Osteocyte (in vitro differentiated cells): Measurements from ENCODE around the gene FOXO6. TPM values are rescaled to one million over a fixed set of nuclear protein-coding genes. Genes with fewer than 3 reads are reported as not detected.

Experiments used
- DNase-seq: peaks from one replicate; pipeline ENCODE4 v3.0.0; 2021; ENCODE audit warnings: mixed read lengths; ENCODE audit not compliant: unreplicated experiment; ENCODE audit errors: extremely low spot score
- H3K27ac Mint-ChIP-seq: one replicate; pipeline ENCODE4 v1.8.0; 2021; ENCODE audit warnings: mild to moderate bottlenecking, mixed read lengths; ENCODE audit not compliant: unreplicated experiment
- H3K27me3 Mint-ChIP-seq: one replicate; pipeline ENCODE4 v1.8.0; 2021; ENCODE audit warnings: mixed read lengths; ENCODE audit not compliant: unreplicated experiment
- H3K36me3 Mint-ChIP-seq: one replicate; pipeline ENCODE4 v1.8.0; 2021; ENCODE audit warnings: mixed read lengths; ENCODE audit not compliant: unreplicated experiment
- H3K4me1 Mint-ChIP-seq: one replicate; pipeline ENCODE4 v1.8.0; 2021; ENCODE audit warnings: mixed read lengths; ENCODE audit not compliant: unreplicated experiment
- H3K4me3 Mint-ChIP-seq: one replicate; pipeline ENCODE4 v1.8.0; 2021; ENCODE audit warnings: mild to moderate bottlenecking, moderate library complexity, mixed read lengths; ENCODE audit not compliant: unreplicated experiment
- H3K9me3 Mint-ChIP-seq: one replicate; pipeline ENCODE4 v1.8.0; 2021; ENCODE audit warnings: mixed read lengths; ENCODE audit not compliant: unreplicated experiment
- CTCF ChIP-seq: fragments of 200-600 bp; sonication (generic); IDR thresholded peaks from 2 replicates; pipeline ENCODE4 v1.5.0; 2021; ENCODE audit warnings: antibody characterized with exemption, mild to moderate bottlenecking, moderate library complexity
- total RNA-seq: library from RNA; stranded (reverse); gene quantifications from 2 replicates; pipeline ENCODE4 v1.2.1, GENCODE V29; 2021

The FOXO6 gene
- total RNA-seq, 1 donor from 2014 or later, result 0.99 TPM

DNA sequence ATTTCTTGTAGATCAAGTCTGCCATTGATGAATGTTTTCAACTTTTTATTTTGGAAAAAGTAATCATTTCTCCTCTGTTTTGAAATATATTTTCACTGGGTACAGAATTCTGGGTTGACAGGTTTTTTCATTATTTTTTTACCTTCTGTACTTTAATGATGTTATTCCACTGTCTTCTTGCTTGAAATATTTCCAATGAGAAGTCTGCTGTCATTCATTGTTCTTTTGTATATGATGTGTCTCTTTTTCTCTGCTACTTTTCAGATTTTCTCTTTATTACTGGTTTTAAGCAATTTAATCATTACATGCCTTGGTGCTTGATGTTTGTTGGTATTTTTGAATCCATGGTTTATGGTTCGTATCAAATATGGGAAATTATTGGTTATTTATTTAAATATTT lies 22.4 kb upstream of the FOXO6 start:
- TF ChIP-seq CTCF, result no peak
- H3K27ac Mint-ChIP-seq, result no peak overlapping the region
- DNase-seq, result no peak
- no peaks in the 10 kb centered on the region for H3K36me3 Mint-ChIP-seq
- peaks cover 12% of the 10 kb centered on the region for H3K9me3 Mint-ChIP-seq
- no peak overlapping the region for H3K4me3 Mint-ChIP-seq
- H3K4me1 Mint-ChIP-seq, result no peaks in the 10 kb centered on the region
- H3K27me3 Mint-ChIP-seq, result peaks cover 51% of the 10 kb centered on the region

- Mint-ChIP-seq H3K27me3 (peaks cover 44% of the 10 kb centered on the region), H3K36me3 (no peaks in the 10 kb centered on the region), H3K4me3 (no peak overlapping the region), H3K9me3 (peaks cover 12% of the 10 kb centered on the region), H3K27ac (no peak overlapping the region), H3K4me1 (no peaks in the 10 kb centered on the region)
- TF ChIP-seq CTCF, result no peak
- no peak for DNase-seq
These were observed 20.4 kb upstream of the FOXO6 start for GRCh38 chr1:41340655-41341364.

DNA sequence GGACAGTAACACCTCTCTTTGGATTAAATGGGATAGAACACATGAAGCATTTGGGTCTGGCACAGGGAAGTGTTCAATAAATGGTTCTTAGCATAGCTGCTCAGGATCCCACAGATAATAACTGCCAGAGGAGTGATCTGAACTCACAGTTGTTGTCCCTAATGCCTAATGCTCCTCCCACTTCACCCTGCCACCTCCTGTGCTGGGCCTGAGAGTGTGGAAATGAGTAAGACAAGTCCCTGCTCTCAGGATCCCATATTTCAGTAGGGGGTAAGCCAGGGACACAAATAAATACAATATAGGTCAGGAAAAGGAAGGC lies 19.9 kb upstream of the FOXO6 start:
- no peak overlapping the region for H3K4me3 Mint-ChIP-seq
- no peak for TF ChIP-seq CTCF
- H3K4me1 Mint-ChIP-seq, result no peaks in the 10 kb centered on the region
- H3K36me3 Mint-ChIP-seq, result no peaks in the 10 kb centered on the region
- H3K27me3 Mint-ChIP-seq, result peaks cover 39% of the 10 kb centered on the region
- DNase-seq, result no peak
- H3K27ac Mint-ChIP-seq, result no peak overlapping the region
- H3K9me3 Mint-ChIP-seq, result peaks cover 12% of the 10 kb centered on the region

- Mint-ChIP-seq H3K4me1 (no peaks in the 10 kb centered on the region), H3K27ac (no peak overlapping the region), H3K9me3 (peaks cover 12% of the 10 kb centered on the region), H3K4me3 (no peak overlapping the region), H3K36me3 (no peaks in the 10 kb centered on the region), H3K27me3 (peaks cover 35% of the 10 kb centered on the region)
- DNase-seq, result no peak
- no peak for TF ChIP-seq CTCF
These were observed 19.3 kb upstream of the FOXO6 start for GRCh38 chr1:41341772-41342562.

GRCh38 chr1:41342774-41343355 lies 18.4 kb upstream of the FOXO6 start:
- Mint-ChIP-seq H3K27me3 (peaks cover 30% of the 10 kb centered on the region), H3K27ac (no peak overlapping the region), H3K4me1 (no peaks in the 10 kb centered on the region), H3K36me3 (no peaks in the 10 kb centered on the region), H3K4me3 (no peak overlapping the region), H3K9me3 (peaks cover 12% of the 10 kb centered on the region)
- TF ChIP-seq CTCF, result no peak
- DNase-seq, result no peak
